Bronchial epithelial cell (primary cell): ENCODE data around the gene PNPLA7. TPM values are rescaled to one million over a fixed set of nuclear protein-coding genes. Genes with fewer than 3 reads are reported as not detected.
A peak's percentile ranks its signal among the peaks of the same experiment; 100 is the strongest.
"Not testable (repeated sequence)": the region's sequence is repeated elsewhere in the genome, so short reads cannot be mapped to it uniquely, and the experiment has no call there.

Experiments used
- DNase-seq: peaks from one replicate; pipeline ENCODE4 v3.0.0-alpha.2; 2010; ENCODE audit warnings: low read depth
- FAIRE-seq: peaks from 2 replicates; lab custom pipeline; 2011; peaks lifted over from hg19 to GRCh38; lab: Jason Lieb, UNC
- H3K27me3 ChIP-seq: 2 replicates; pipeline ENCODE4 v1.5.1; 2011; ENCODE audit warnings: low read length; ENCODE audit not compliant: control insufficient read depth, insufficient read depth
- H3K36me3 ChIP-seq: 2 replicates; pipeline ENCODE4 v1.5.1; 2011; ENCODE audit warnings: low read length; ENCODE audit not compliant: control insufficient read depth, insufficient read depth
- H3K4me3 ChIP-seq: 2 replicates; pipeline ENCODE4 v1.5.1; 2011; ENCODE audit warnings: mild to moderate bottlenecking, low read depth, low read length, control low read depth
- CTCF ChIP-seq: IDR thresholded peaks from 2 replicates; pipeline ENCODE4 v1.5.1; 2011; ENCODE audit warnings: mild to moderate bottlenecking, moderate library complexity, low read length, control low read depth, inconsistent platforms; ENCODE audit not compliant: insufficient read depth, severe bottlenecking
- total RNA-seq: library from RNA; depleted of rRNA; stranded (reverse); fragments of >200 nt; gene quantifications from 2 replicates; pipeline ENCODE4 v1.2.1, GENCODE V29; 2014

PNPLA7 gene
- total RNA-seq, 1 donor from 2014 or later: 0.26 TPM

GRCh38 chr9:137540536-137540935 is 9.7 kb downstream of the PNPLA7 start:
- TF ChIP-seq CTCF: no peak
- FAIRE-seq (no peak), DNase-seq (no peak)

GRCh38 chr9:137538058-137538457 is 12.1 kb downstream of the PNPLA7 start:
- Histone ChIP-seq H3K27me3 (peaks cover 1% of the 10 kb centered on the region), H3K36me3 (no peaks in the 10 kb centered on the region), H3K4me3 (no peak overlapping the region)
- no peak for FAIRE-seq
- no peak for TF ChIP-seq CTCF
- no peak for DNase-seq

More at GRCh38 chr9:137540536-137540935, 9.7 kb downstream of the PNPLA7 start:
- Histone ChIP-seq H3K4me3 (no peak overlapping the region), H3K36me3 (no peaks in the 10 kb centered on the region), H3K27me3 (peaks cover 2% of the 10 kb centered on the region)

GRCh38 chr9:137536594-137537131 is 13.5 kb downstream of the PNPLA7 start:
- not testable (repeated sequence) for H3K27me3 ChIP-seq, FAIRE-seq, H3K36me3 ChIP-seq, H3K4me3 ChIP-seq, DNase-seq

GRCh38 chr9:137535120-137535428 is 15.1 kb downstream of the PNPLA7 start:
- Histone ChIP-seq H3K27me3 (no peaks in the 10 kb centered on the region), H3K4me3 (no peak overlapping the region), H3K36me3 (no peaks in the 10 kb centered on the region)
- DNase-seq (no peak), FAIRE-seq (no peak)
- TF ChIP-seq CTCF: no peak

- peak; percentile 49 for DNase-seq
- Histone ChIP-seq H3K36me3 (no peaks in the 10 kb centered on the region), H3K4me3 (no peak overlapping the region), H3K27me3 (no peaks in the 10 kb centered on the region)
- FAIRE-seq: no peak
- TF ChIP-seq CTCF: peak; percentile 74
Measured at GRCh38 chr9:137534256-137535119, 15.7 kb downstream of the PNPLA7 start.

- not testable (repeated sequence) for FAIRE-seq, H3K36me3 ChIP-seq, H3K27me3 ChIP-seq, DNase-seq, H3K4me3 ChIP-seq
Measured at GRCh38 chr9:137532891-137533468, 17.2 kb downstream of the PNPLA7 start.
